Liver (tissue), 3 donors: ENCODE results near the gene LSAMP.

ENCODE experiments used
- GABPA ChIP-seq, 2 donors: IDR thresholded peaks in 1 of 2; conservative IDR thresholded peaks in 1 of 2; 2 replicates each; pipeline ENCODE4 v1.6.1; 2016; ENCODE audit warnings: antibody characterized with exemption in 2 of 2, mild to moderate bottlenecking in 1 of 2, moderate library complexity in 1 of 2
- NR2F2 ChIP-seq: IDR thresholded peaks from 2 replicates; pipeline ENCODE4 v1.6.1; 2016; ENCODE audit warnings: antibody characterized with exemption
- RAD21 ChIP-seq, 2 donors: IDR thresholded peaks; 2 replicates each; pipeline ENCODE4 v1.6.1; 2016; ENCODE audit warnings: antibody characterized with exemption in 2 of 2, mild to moderate bottlenecking in 2 of 2
- REST ChIP-seq: IDR thresholded peaks from 2 replicates; pipeline ENCODE4 v1.6.1; 2016; ENCODE audit warnings: antibody characterized with exemption, mild to moderate bottlenecking
- SP1 ChIP-seq: IDR thresholded peaks from 2 replicates; pipeline ENCODE4 v1.6.1; 2018; ENCODE audit warnings: antibody characterized with exemption, mild to moderate bottlenecking
- TAF1 ChIP-seq: conservative IDR thresholded peaks from 2 replicates; pipeline ENCODE4 v1.6.1; 2016; ENCODE audit warnings: antibody characterized with exemption, mild to moderate bottlenecking
- YY1 ChIP-seq: IDR thresholded peaks from 2 replicates; pipeline ENCODE4 v1.6.1; 2016; ENCODE audit warnings: antibody characterized with exemption, mild to moderate bottlenecking
- TF ChIP-seq, protein P1 (sequence below): fragments of 150-350 bp; IDR thresholded peaks from 2 replicates; pipeline ENCODE4 v1.5.1; 2017; ENCODE audit warnings: improper control_type of control experiment, low read depth, low read length; ENCODE audit not compliant: missing input control
- TF ChIP-seq, protein P2 (sequence below): IDR thresholded peaks from 2 replicates; pipeline ENCODE4 v1.6.1; 2016; ENCODE audit warnings: antibody characterized with exemption
- TF ChIP-seq, protein P3 (sequence below): IDR thresholded peaks from 2 replicates; pipeline ENCODE4 v1.6.1; 2016; ENCODE audit warnings: antibody characterized with exemption
- donor health status: healthy.
- donor health status: healthy.

- TF ChIP-seq REST (no peak), YY1 (no peak), NR2F2 (no peak), TAF1 (no peak), RAD21 (IDR thresholded peaks at IDR 0.05) (no peak), GABPA (IDR thresholded peaks at IDR 0.05 in 1 of 2, conservative IDR thresholded peaks at IDR 0.05 in 1 of 2) (no peak), SP1 (no peak)
- TF ChIP-seq, protein P1, sequence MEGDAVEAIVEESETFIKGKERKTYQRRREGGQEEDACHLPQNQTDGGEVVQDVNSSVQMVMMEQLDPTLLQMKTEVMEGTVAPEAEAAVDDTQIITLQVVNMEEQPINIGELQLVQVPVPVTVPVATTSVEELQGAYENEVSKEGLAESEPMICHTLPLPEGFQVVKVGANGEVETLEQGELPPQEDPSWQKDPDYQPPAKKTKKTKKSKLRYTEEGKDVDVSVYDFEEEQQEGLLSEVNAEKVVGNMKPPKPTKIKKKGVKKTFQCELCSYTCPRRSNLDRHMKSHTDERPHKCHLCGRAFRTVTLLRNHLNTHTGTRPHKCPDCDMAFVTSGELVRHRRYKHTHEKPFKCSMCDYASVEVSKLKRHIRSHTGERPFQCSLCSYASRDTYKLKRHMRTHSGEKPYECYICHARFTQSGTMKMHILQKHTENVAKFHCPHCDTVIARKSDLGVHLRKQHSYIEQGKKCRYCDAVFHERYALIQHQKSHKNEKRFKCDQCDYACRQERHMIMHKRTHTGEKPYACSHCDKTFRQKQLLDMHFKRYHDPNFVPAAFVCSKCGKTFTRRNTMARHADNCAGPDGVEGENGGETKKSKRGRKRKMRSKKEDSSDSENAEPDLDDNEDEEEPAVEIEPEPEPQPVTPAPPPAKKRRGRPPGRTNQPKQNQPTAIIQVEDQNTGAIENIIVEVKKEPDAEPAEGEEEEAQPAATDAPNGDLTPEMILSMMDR: no peak
- TF ChIP-seq, protein P2, sequence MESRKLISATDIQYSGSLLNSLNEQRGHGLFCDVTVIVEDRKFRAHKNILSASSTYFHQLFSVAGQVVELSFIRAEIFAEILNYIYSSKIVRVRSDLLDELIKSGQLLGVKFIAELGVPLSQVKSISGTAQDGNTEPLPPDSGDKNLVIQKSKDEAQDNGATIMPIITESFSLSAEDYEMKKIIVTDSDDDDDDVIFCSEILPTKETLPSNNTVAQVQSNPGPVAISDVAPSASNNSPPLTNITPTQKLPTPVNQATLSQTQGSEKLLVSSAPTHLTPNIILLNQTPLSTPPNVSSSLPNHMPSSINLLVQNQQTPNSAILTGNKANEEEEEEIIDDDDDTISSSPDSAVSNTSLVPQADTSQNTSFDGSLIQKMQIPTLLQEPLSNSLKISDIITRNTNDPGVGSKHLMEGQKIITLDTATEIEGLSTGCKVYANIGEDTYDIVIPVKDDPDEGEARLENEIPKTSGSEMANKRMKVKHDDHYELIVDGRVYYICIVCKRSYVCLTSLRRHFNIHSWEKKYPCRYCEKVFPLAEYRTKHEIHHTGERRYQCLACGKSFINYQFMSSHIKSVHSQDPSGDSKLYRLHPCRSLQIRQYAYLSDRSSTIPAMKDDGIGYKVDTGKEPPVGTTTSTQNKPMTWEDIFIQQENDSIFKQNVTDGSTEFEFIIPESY: no peak
- TF ChIP-seq, protein P3, sequence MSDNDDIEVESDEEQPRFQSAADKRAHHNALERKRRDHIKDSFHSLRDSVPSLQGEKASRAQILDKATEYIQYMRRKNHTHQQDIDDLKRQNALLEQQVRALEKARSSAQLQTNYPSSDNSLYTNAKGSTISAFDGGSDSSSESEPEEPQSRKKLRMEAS: no peak
Measured at GRCh38 chr3:115761927-115762305, 683.4 kb downstream of the LSAMP start.
